ENCODE measurements around the gene PTPRD.

Gene PTPRD

DNA sequence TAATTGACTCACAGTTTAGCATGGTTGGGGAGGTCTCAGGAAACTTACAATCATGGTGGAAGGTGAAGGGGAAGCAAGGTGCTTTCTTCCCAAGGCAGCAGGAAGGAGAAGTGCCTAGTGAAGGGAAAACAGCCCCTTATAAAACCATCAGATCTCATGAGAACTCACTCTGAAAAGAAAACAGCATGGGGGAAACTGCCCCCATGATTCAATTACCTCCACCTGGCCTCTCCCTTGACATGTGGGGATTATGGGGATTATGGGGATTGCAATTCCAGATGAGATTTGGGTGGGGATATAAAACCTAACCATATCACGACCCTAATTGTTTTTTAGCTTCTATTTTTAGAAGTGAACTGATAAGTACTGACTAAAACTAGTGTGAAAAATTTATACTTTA lies 1435.7 kb downstream of the PTPRD start:
- no peak for DNase-seq (ENCODE audit: low spot score)
- TF ChIP-seq, protein P1, sequence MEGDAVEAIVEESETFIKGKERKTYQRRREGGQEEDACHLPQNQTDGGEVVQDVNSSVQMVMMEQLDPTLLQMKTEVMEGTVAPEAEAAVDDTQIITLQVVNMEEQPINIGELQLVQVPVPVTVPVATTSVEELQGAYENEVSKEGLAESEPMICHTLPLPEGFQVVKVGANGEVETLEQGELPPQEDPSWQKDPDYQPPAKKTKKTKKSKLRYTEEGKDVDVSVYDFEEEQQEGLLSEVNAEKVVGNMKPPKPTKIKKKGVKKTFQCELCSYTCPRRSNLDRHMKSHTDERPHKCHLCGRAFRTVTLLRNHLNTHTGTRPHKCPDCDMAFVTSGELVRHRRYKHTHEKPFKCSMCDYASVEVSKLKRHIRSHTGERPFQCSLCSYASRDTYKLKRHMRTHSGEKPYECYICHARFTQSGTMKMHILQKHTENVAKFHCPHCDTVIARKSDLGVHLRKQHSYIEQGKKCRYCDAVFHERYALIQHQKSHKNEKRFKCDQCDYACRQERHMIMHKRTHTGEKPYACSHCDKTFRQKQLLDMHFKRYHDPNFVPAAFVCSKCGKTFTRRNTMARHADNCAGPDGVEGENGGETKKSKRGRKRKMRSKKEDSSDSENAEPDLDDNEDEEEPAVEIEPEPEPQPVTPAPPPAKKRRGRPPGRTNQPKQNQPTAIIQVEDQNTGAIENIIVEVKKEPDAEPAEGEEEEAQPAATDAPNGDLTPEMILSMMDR (IDR thresholded peaks at IDR 0.05; ENCODE audit: extremely low read depth, missing control alignments): no peak

GRCh38 chr9:9174358-9174757 lies 1438.4 kb downstream of the PTPRD start:
- TF ChIP-seq, protein P1 (IDR thresholded peaks at IDR 0.05; ENCODE audit: extremely low read depth, missing control alignments): no peak
- DNase-seq (ENCODE audit: low spot score): no peak

- TF ChIP-seq, protein P1 (IDR thresholded peaks at IDR 0.05; ENCODE audit: extremely low read depth, missing control alignments): no peak
- DNase-seq (ENCODE audit: low spot score): no peak
These were observed 1439.5 kb downstream of the PTPRD start for GRCh38 chr9:9173264-9173663.

DNA sequence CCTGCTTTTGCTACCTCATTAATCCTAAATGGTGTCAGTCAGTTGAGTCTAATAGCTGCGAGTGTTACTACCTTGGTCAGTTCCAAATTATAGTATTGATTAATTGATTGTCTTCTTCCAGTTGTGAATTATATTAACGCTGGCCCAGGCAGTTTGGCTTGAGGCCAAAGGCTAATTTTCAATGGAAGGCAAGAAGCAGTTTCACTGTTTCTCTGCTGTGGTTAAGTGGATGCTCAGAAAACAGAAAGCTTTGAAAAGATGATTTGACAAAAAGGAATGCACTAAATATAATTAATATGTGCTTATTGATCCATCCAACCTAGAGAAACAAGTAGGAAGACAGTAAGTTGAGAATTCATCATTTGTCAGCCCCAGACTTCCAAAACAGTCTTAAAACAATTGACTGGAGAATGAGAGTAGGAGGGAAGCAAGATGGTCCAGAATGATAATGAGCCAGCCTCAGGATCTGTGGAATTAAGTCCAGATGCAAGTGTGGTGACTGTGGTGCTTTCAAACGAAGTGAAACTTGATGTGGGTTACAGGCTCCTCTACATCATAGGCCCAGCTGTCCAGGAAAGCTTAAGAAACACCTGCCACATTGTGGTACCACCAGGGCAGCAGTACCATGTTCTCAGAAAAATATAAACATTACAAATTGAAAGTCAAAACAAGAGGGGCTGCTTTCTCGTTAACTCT lies 1442.2 kb downstream of the PTPRD start:
- TF ChIP-seq, protein P1 (IDR thresholded peaks at IDR 0.05; ENCODE audit: extremely low read depth, missing control alignments): no peak
- DNase-seq (ENCODE audit: low spot score): no peak

GRCh38 chr9:9142001-9142400 lies 1470.8 kb downstream of the PTPRD start:
- TF ChIP-seq, protein P1 (IDR thresholded peaks at IDR 0.05; ENCODE audit: extremely low read depth, missing control alignments): no peak
- DNase-seq (ENCODE audit: low spot score): no peak

DNA sequence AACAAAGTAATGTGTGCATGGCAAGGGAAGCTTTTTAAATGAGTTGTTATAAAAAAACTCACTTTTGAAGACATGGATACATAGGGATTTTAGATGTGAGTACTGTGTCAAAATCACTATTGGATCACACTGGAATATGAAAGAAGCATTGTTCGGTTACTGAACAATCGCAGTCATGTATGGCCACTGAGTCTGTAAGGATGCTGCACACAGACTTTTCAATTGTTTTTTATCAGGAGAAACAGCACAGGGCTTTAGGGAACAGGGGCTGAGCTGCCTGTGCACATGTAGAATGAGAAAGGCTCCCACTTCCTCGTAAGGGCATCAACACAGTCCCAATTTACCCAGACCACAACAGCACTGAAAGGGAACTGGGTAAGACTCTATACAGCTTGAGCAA lies 1479.3 kb downstream of the PTPRD start:
- no peak for DNase-seq (ENCODE audit: low spot score)
- TF ChIP-seq, protein P1 (IDR thresholded peaks at IDR 0.05; ENCODE audit: extremely low read depth, missing control alignments): no peak

DNA sequence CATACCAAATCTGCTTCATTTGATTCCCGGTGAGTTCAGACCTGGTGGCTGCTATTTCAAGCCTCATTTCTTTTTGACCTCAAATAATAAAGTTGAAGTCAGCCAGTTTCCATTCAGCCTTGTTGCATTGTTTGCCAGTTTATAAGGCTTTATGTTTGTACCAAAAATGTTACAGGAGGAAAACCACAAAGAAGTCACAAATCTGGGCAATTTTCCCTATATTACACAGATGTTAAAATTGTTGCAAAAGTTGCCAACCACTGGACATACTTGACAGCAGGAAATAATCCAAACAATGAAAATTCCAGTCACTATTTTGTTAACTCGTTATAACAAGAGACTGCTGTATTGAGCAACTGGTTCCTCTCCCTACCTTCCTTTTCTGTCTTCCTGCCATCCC lies 1488.2 kb downstream of the PTPRD start:
- no peak for DNase-seq (ENCODE audit: low spot score)
- TF ChIP-seq, protein P1 (IDR thresholded peaks at IDR 0.05; ENCODE audit: extremely low read depth, missing control alignments): no peak

All from GM20000 (cell line).